GM12878 (cell line): ENCODE results near the gene HLA-DRB1. TPM values are rescaled to one million over a fixed set of nuclear protein-coding genes. Genes with fewer than 3 reads are reported as not detected.

ENCODE experiments used
- ATAC-seq: fragments of 200-7000 bp; cut with Tn5 transposase; 3 replicates; pipeline ENCODE4 v1.9.1; 2020; ENCODE audit warnings: mild to moderate bottlenecking, moderate library complexity
- BruUV-seq: library from RNA; stranded (reverse); fragments of 400-500 nt; replicated peaks from 2 replicates; lab custom pipeline; 2021; lab: Mats Ljungman, UMichigan
- CTCF ChIA-PET: fragments of 300-600 bp; sonication (Branson Sonifier 250); formaldehyde crosslinking; extraction: SDS; loops from one replicate; lab custom pipeline; 2021; ENCODE audit warnings: inconsistent platforms; lab: Yijun Ruan, JAX
- POLR2A ChIA-PET: fragments of 350-600 bp; formaldehyde crosslinking; extraction: SDS; loops from one replicate; lab custom pipeline; 2021; ENCODE audit warnings: inconsistent platforms; lab: Charles Lee
- RAD21 ChIA-PET: fragments of 300-600 bp; sonication (Branson Sonifier 250); formaldehyde crosslinking; loops from one replicate; lab custom pipeline; 2023; ENCODE audit warnings: antibody characterized with exemption; ENCODE audit not compliant: unreplicated experiment; lab: Charles Lee
- SMC1A ChIA-PET: fragments of 300-600 bp; sonication (Branson Sonifier 250); formaldehyde crosslinking; loops from one replicate; lab custom pipeline; 2023; ENCODE audit not compliant: unreplicated experiment, uncharacterized antibody; lab: Charles Lee
- DNase-seq: peaks from one replicate; pipeline ENCODE4 v3.0.0-alpha.2; 2011; ENCODE audit warnings: low read depth, low spot score
- FAIRE-seq: peaks from 3 replicates; lab custom pipeline; 2011; peaks lifted over from hg19 to GRCh38; lab: Jason Lieb, UNC
- H2AFZ ChIP-seq: 2 replicates; pipeline ENCODE4 v1.6.0; 2011; ENCODE audit warnings: low read depth, low read length, control low read depth; ENCODE audit not compliant: control insufficient read depth
- H3K27ac ChIP-seq: 2 replicates; pipeline ENCODE4 v1.5.1; 2011; ENCODE audit warnings: control low read depth; ENCODE audit not compliant: control insufficient read depth, insufficient read depth
- H3K27me3 ChIP-seq, 2 experiments: replicated peaks in 1 of 2; 2 replicates each; pipeline versions ENCODE4 v1.6.0 to v1.6.1; 2011; ENCODE audit warnings: low read length in 1 of 2; ENCODE audit not compliant: control insufficient read depth in 2 of 2, insufficient read depth in 2 of 2
- H3K36me3 ChIP-seq, 2 experiments: 2 replicates each; pipeline ENCODE4 v1.5.1; 2011; ENCODE audit warnings: low read length in 1 of 2; ENCODE audit not compliant: control insufficient read depth in 2 of 2, insufficient read depth in 2 of 2
- H3K4me1 ChIP-seq: 2 replicates; pipeline ENCODE4 v1.6.1; 2011; ENCODE audit warnings: mild to moderate bottlenecking, low read length, moderate library complexity, mixed read lengths; ENCODE audit not compliant: control insufficient read depth, insufficient read depth
- H3K4me2 ChIP-seq: 2 replicates; pipeline ENCODE4 v1.6.0; 2011; ENCODE audit warnings: control low read depth; ENCODE audit not compliant: control insufficient read depth, insufficient read depth
- H3K4me3 ChIP-seq: fragments of 200-600 bp; sonication (generic); 2 replicates; pipeline ENCODE4 v1.5.1; 2016
- H3K79me2 ChIP-seq: 2 replicates; pipeline ENCODE4 v1.6.0; 2011; ENCODE audit warnings: low read length; ENCODE audit not compliant: control insufficient read depth, insufficient read depth
- H3K9ac ChIP-seq: 2 replicates; pipeline ENCODE4 v1.8.0; 2011; ENCODE audit warnings: low read length, control low read depth, mixed read lengths; ENCODE audit not compliant: control insufficient read depth, insufficient read depth
- H3K9me3 ChIP-seq: replicated peaks from 3 replicates; pipeline ENCODE4 v1.5.1; 2011; ENCODE audit warnings: mild to moderate bottlenecking, low read length; ENCODE audit not compliant: control insufficient read depth, insufficient read depth
- H4K20me1 ChIP-seq: 2 replicates; pipeline ENCODE4 v1.6.0; 2011; ENCODE audit not compliant: control insufficient read depth, insufficient read depth
- ESRRA ChIP-seq: IDR thresholded peaks from 2 replicates; pipeline ENCODE4 v1.6.1; 2012; ENCODE audit warnings: mild to moderate bottlenecking, low read length, improper control_type of control experiment
- FOXM1 ChIP-seq: IDR thresholded peaks from 2 replicates; pipeline ENCODE4 v1.6.1; 2012; ENCODE audit warnings: low read depth, mild to moderate bottlenecking, inconsistent platforms, low read length, moderate library complexity
- HCFC1 ChIP-seq: fragments of 150-350 bp; IDR thresholded peaks from 2 replicates; pipeline ENCODE4 v1.6.1; 2014; ENCODE audit warnings: low read length
- HDAC6 ChIP-seq: fragments of 200-600 bp; sonication (generic); IDR thresholded peaks from one replicate; pipeline ENCODE4 v1.8.0; 2017; ENCODE audit warnings: antibody characterized with exemption; ENCODE audit not compliant: unreplicated experiment
- KLF5 ChIP-seq: fragments of 450-650 bp; IDR thresholded peaks from 2 replicates; pipeline ENCODE4 v1.6.1; 2014; ENCODE audit warnings: mild to moderate bottlenecking; ENCODE audit not compliant: partially characterized antibody
- MTA2 ChIP-seq: fragments of 450-650 bp; IDR thresholded peaks from 2 replicates; pipeline ENCODE4 v1.6.1; 2016; ENCODE audit warnings: low read depth, mild to moderate bottlenecking, moderate library complexity
- MYC ChIP-seq: IDR thresholded peaks from 2 replicates; pipeline ENCODE4 v1.6.1; 2011; ENCODE audit warnings: mild to moderate bottlenecking, low read length, moderate library complexity, inconsistent platforms; ENCODE audit not compliant: insufficient read depth, insufficient replicate concordance, insufficient read length, severe bottlenecking
- NFIC ChIP-seq: IDR thresholded peaks from 2 replicates; pipeline ENCODE4 v1.6.1; 2012; ENCODE audit warnings: low read depth, mild to moderate bottlenecking, inconsistent platforms, low read length, moderate library complexity
- NR2F1 ChIP-seq: fragments of 450-650 bp; conservative IDR thresholded peaks from 2 replicates; pipeline ENCODE4 v1.6.1; 2017; ENCODE audit warnings: mild to moderate bottlenecking
- PML ChIP-seq: IDR thresholded peaks from 2 replicates; pipeline ENCODE4 v1.6.1; 2012; ENCODE audit warnings: low read length, inconsistent platforms
- SMARCA5 ChIP-seq: fragments of 450-650 bp; IDR thresholded peaks from 2 replicates; pipeline ENCODE4 v1.6.1; 2017; ENCODE audit warnings: mild to moderate bottlenecking
- STAT3 ChIP-seq: IDR thresholded peaks from 2 replicates; pipeline ENCODE4 v1.6.1; 2011; ENCODE audit warnings: low read depth, low read length, improper control_type of control experiment
- TCF3 ChIP-seq: IDR thresholded peaks from 2 replicates; pipeline ENCODE4 v1.6.1; 2012; ENCODE audit warnings: low read depth, mild to moderate bottlenecking, low read length, borderline replicate concordance; ENCODE audit not compliant: insufficient read depth
- YBX1 ChIP-seq: fragments of 450-650 bp; IDR thresholded peaks from 2 replicates; pipeline ENCODE4 v1.6.1; 2016; ENCODE audit warnings: antibody characterized with exemption
- WGBS: methylation state at CpG from one replicate; pipeline ENCODE4 v1.1.6; 2016; ENCODE audit warnings: low lambda C conversion rate; ENCODE audit not compliant: insufficient replicate concordance, insufficient coverage; ENCODE audit errors: missing lambda C conversion rate; 5-methylcytosine and 5-hydroxymethylcytosine counted together
- in situ Hi-C: fragments of 300-500 bp; cut with MboI; formaldehyde crosslinking; loops from 9 replicates; pipeline ENCODE4 v1.14.3; 2018; ENCODE audit warnings: mixed read lengths
- intact Hi-C: fragments of 100-400 bp; cut with micrococcal nuclease; formaldehyde crosslinking; loops from one replicate; pipeline ENCODE4 v1.14.2; 2022; ENCODE audit not compliant: unreplicated experiment
- polyA plus RNA-seq, 11 experiments: library from polyadenylated mRNA; depleted of rRNA in 4 of 11; unstranded in 6 of 11; stranded (reverse) in 5 of 11; fragments of >200 nt; fragmentation: Nextera tagmentation in 4 of 11; fragmentation: Illumina TruSeq in 1 of 11; extraction: Ambion mirVana in 4 of 11; extraction: Trizol in 1 of 11; gene quantifications; 1 replicate in 1 of 11; 2 replicates in 10 of 11; pipeline versions ENCODE4 v1.2.1 to v1.2.3, GENCODE V29; 2011 to 2016; ENCODE audit warnings: inconsistent platforms in 2 of 11, missing spikeins in 2 of 11, low read depth in 1 of 11
- total RNA-seq, 4 experiments: library from RNA; depleted of rRNA in 3 of 4; stranded (reverse); fragments of >200 nt in 3 of 4; fragmentation: Illumina TruSeq in 1 of 4; extraction: Trizol in 1 of 4; gene quantifications; 2 replicates each; pipeline versions ENCODE4 v1.2.1 to v1.2.3, GENCODE V29; 2013 to 2021
- TF ChIP-seq, protein P1 (sequence below): fragments of 450-650 bp; IDR thresholded peaks from 2 replicates; pipeline ENCODE4 v1.6.1; 2017; ENCODE audit warnings: mild to moderate bottlenecking, moderate library complexity

HLA-DRB1 gene
- total and polyA plus RNA-seq, 10 of the 15 experiments (the other 5 are each of a cell fraction or from before 2014, with no cell fraction given), result 312 to 1,082 (median 604) TPM

GRCh38 chr6:32559747-32560146, 29.9 kb downstream of the HLA-DRB1 start:
- no peaks in the 10 kb centered on the region for H4K20me1 ChIP-seq
- H3K4me1 ChIP-seq, result no peaks in the 10 kb centered on the region; the same call in 1 of the 2 replicates
- H3K9me3 ChIP-seq, result no peaks in the 10 kb centered on the region
- ATAC-seq (no peak), DNase-seq (no peak), FAIRE-seq (no peak)
- ChIA-PET RAD21 (interaction anchor here (0.9 to 1.1 kb wide), 3 partner anchors 37 to 130 kb away, joined by 3 to 5 read pairs (median 3); partner anchors contain the start of gene HLA-DQA1), POLR2A (interaction anchor here (0.6 to 1.7 kb wide), 4 partner anchors 25 to 133 kb away, joined by 3 to 6 read pairs (median 5); no protein-coding TSS in a partner anchor), CTCF (interaction anchor here (1.0 to 1.6 kb wide), 5 partner anchors 36 to 132 kb away, joined by 3 to 7 read pairs (median 5); no protein-coding TSS in a partner anchor), SMC1A (interaction anchor here (1.0 to 1.8 kb wide), 3 partner anchors 25 to 130 kb away, joined by 3 to 5 read pairs (median 4); no protein-coding TSS in a partner anchor)
- in situ Hi-C loops (no loop called here), intact Hi-C loops (loop anchor here (2.0 kb wide), 2 partner anchors 25 to 37 kb away; no protein-coding TSS in a partner anchor)
- 53% methylated on average over 7 of the region's 7 CpGs for WGBS
- no peak overlapping the region for H2AFZ ChIP-seq
- H3K27ac ChIP-seq, result no peak overlapping the region
- no peak overlapping the region for H3K4me2 ChIP-seq
- H3K79me2 ChIP-seq, result peaks cover 2% of the 10 kb centered on the region
- TF ChIP-seq MTA2 (no peak), NFIC (no peak), STAT3 (no peak), YBX1 (no peak), KLF5 (no peak), HDAC6 (no peak), PML (no peak), FOXM1 (no peak), MYC (no peak), ESRRA (no peak), NR2F1 (no peak), TCF3 (no peak), SMARCA5 (no peak), HCFC1 (no peak)
- TF ChIP-seq, protein P1, sequence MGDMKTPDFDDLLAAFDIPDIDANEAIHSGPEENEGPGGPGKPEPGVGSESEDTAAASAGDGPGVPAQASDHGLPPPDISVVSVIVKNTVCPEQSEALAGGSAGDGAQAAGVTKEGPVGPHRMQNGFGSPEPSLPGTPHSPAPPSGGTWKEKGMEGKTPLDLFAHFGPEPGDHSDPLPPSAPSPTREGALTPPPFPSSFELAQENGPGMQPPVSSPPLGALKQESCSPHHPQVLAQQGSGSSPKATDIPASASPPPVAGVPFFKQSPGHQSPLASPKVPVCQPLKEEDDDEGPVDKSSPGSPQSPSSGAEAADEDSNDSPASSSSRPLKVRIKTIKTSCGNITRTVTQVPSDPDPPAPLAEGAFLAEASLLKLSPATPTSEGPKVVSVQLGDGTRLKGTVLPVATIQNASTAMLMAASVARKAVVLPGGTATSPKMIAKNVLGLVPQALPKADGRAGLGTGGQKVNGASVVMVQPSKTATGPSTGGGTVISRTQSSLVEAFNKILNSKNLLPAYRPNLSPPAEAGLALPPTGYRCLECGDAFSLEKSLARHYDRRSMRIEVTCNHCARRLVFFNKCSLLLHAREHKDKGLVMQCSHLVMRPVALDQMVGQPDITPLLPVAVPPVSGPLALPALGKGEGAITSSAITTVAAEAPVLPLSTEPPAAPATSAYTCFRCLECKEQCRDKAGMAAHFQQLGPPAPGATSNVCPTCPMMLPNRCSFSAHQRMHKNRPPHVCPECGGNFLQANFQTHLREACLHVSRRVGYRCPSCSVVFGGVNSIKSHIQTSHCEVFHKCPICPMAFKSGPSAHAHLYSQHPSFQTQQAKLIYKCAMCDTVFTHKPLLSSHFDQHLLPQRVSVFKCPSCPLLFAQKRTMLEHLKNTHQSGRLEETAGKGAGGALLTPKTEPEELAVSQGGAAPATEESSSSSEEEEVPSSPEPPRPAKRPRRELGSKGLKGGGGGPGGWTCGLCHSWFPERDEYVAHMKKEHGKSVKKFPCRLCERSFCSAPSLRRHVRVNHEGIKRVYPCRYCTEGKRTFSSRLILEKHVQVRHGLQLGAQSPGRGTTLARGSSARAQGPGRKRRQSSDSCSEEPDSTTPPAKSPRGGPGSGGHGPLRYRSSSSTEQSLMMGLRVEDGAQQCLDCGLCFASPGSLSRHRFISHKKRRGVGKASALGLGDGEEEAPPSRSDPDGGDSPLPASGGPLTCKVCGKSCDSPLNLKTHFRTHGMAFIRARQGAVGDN, result no peak
- no peaks in the 10 kb centered on the region for H3K36me3 ChIP-seq
- H3K9ac ChIP-seq, result no peak overlapping the region
- no peak overlapping the region for H3K4me3 ChIP-seq
- no TSS peak for BruUV-seq
- H3K27me3 ChIP-seq, result no peaks in the 10 kb centered on the region
